DMS153 treated with DMSO at 0.1 percent for 48 hours (cell line): Measurements from ENCODE around the gene NFYB.
"Not testable (repeated sequence)": the region's sequence is repeated elsewhere in the genome, so short reads cannot be mapped to it uniquely, and the experiment has no call there.

Experiments
- DNase-seq: peaks from one replicate; lab custom pipeline; 2025; ENCODE audit not compliant: unreplicated experiment; lab: John Stamatoyannopoulos, UW

NFYB gene

GRCh38 chr12:104115587-104115975 is 22.4 kb downstream of the NFYB start:
- no peak for DNase-seq

DNA sequence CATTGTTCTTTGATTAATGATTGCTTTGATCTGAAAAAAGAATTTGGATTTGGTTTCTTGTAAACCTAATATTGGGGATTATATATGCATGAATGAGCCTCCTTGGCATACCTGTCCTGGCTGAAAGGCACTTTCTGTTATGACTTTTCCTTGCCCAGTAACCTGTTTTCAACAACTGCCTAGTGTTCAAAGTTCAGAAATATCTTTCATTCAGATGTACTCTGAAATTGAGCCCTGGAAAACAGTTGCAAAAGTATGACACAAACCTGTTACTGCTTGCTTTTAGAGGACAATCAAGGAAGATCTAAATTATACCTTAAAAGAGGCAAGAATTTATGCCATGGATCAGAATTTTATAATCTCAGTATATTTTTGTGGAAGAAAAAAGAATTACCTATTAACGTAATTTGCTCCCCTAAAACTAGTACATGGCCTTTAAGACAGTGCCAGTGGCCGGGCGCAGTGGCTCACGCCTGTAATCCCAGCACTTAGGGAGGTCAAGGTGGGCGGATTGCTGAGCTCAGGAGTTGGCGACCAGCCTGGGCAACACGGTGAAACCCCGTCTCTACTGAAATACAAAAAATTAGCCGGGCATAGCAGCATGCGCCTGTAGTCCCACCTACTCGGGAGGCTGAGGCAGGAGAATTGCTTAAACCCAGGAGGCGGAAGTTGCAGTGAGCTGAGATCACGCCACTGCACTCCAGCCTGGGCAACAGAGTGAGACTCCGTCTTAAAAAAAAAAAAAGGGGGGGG is 23.0 kb downstream of the NFYB start:
- not testable (repeated sequence) for DNase-seq

- DNase-seq: no peak
Measured at GRCh38 chr12:104109446-104110271, 28.4 kb downstream of the NFYB start.

- DNase-seq: peak; percentile 72
Measured at GRCh38 chr12:104108755-104109445, 29.1 kb downstream of the NFYB start.

- DNase-seq: no peak
Measured at GRCh38 chr12:104106965-104107364, 31.0 kb downstream of the NFYB start.

DNA sequence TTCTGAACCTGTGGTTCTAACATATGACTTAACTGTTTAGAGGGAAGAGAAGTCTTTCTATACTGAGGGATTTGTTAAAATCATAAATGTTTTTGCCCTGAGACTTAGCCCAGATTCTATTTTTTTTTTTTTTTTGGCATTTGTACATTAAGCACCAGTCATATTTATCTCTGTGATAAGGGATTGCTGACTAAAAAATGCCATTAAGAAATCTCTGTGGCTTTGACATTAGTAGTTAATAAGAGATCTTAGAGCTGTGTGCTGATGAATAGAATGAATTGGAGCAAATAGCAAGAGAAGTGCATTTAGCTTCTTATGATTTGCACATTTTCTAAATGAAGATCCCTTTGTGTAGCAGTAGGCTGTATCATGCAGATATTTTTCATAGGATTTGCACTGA is 32.5 kb downstream of the NFYB start:
- no peak for DNase-seq

GRCh38 chr12:104097954-104098353 is 40.1 kb downstream of the NFYB start:
- DNase-seq: no peak

DNA sequence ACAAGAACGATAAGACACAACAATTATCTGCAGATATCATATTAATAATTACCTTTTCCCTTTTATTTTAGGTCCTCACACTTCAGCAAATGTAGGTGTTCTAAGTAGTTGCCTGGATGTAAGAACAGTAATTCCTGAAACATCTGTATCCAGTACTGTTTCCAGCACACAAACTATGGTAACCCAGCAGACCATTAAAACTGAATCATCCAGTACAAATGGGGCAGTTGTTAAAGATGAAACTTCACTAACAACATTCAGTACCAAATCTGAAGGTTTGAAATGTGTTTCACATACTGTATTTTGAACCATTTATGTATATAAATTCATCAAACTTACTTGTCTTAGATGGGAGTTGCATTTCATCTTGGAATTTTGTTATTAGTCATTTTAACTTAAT is 42.7 kb downstream of the NFYB start:
- no peak for DNase-seq

DNA sequence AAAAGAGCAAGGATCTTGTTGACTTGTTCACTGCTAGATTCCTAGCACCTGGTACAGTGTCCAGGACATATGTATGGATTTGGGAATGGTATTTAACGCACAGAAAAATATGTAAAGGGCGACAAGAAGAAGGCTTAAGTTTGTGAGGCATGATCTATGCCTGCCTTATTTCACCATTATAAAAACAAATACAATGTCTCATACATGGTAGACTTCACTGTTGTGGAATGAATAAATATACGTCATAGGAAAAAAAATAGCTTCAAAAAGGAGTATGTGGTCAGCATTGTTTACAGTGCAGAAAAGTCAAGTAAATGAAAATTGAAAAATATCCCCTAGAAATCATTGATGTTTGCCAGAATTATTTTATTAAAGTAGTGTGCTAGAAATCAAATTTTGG is 43.7 kb downstream of the NFYB start:
- DNase-seq: no peak

DNA sequence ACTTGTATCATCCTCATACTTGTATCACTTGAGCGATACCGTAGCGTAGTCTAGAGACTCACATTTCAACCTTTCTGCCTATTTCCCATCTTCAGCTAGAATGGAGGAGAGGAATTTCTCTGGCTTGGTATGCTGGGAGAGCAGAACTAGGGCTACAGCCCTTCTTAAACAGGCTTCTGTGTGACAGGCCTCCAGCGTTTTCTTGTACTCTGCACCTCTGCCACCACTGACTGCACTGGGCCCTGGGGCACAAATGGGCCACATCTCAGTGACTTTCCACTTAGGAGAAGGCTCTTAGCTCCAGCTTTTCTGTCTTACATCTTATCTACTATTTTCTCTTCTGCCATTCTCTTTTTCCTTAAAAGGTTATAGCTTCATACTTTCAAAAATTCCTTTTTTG is 46.9 kb downstream of the NFYB start:
- no peak for DNase-seq

DNA sequence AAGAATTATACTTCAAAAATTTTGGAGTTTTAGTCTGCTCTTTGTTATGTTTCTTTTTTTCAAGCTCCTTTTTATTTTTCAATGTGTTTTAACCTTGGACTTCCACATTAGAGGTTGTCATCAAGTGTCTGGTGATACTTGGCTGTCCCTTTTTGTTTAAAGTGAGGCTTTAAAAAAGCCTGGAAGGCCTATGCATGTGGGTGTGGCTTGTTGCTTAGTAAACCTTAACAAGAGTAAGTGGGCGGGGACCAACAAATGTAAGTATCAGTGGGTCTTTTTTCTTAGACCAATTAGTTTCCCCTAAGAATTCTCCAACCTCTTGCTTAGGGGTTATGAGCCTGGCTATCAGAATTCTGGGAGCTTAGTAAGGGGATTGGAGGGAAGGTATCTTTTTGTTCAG is 47.3 kb downstream of the NFYB start:
- DNase-seq: no peak

DNA sequence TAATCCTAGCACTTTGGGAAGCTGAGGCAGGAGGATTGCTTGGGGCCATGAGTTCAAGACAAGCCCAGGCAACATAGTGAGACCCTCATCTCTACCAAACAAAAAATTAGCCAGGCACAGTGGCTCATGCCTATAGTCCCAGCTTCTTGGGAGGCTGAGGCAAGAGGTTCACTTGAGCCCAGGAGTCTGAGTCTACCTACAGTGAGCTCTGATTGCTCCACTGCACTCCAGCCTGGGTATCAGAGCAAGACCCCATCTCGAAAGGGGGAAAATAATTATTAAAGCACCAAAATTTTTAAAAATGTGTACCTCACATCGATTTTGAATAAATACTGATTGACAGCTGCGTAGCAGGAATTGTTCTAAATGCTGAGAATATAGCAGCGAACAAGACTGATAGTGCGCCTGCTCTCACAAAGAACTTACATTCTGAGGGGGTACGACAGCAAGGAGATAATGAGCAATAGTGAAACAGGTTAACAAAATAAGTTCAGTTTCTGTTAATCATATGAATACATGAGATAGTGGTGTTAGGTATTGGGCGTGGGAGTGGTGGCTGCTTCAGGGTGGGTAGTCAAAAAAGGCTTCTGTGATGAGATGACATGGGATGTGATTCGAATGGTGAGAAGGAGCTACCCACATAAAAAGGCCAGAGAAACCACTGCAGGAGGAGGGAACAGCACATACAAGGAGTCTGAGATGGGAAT is 54.1 kb downstream of the NFYB start:
- no peak for DNase-seq

DNA sequence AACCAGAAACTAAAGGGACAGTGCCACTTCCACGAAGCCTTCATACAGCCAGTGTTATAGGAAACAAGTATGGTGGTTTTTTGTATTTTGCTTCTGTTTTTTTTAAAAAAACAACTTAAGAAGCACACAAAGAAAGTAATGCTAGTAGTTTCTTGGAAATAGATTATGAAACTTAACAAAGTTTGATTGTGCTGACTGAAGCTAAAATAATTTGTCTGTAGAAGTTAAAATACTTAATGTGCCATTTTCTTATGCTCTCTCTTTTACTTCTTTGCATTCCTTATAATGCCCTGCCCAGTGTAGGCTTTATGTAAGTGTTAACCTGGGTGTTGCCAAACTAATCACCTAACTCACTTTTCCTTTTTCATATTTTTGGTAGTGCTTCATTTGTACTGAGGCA is 57.2 kb downstream of the NFYB start:
- DNase-seq: no peak

DNA sequence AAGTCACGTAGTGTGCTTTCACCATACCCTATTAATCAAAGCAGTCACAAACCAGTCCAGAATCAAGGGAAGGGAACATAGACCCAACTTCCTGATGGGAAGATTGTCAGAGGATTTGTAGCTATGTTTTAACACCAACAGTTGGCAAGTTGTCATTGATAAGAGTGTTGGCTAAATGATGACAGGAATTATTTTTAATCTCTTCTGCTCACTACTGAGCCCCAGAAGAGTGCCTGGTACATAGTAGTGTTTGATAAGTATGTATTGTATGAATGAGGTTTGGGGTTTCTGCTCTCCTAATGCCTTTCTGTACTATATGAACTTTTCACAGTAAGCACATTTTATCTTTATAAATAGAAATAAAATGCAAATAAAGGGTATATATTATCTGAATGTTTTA is 59.0 kb downstream of the NFYB start:
- no peak for DNase-seq

DNA sequence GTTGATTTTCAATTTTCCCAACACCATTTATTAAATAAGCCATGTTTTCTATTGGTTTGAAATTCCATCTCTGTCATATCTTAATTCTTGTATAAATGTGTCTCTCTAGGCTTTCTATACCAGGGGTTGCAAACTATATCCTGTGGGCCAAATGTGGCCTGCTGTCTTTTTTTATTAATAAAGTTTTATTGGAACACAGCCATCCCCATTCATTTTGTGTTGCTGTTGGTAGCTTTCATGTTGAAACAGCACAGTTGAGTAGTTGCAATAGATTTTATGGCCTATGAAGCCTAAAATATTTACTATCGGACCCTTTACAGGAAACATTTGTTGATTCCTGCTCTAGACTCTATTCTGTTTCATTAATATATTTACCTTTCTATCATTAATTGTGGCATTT is 64.3 kb downstream of the NFYB start:
- no peak for DNase-seq

DNA sequence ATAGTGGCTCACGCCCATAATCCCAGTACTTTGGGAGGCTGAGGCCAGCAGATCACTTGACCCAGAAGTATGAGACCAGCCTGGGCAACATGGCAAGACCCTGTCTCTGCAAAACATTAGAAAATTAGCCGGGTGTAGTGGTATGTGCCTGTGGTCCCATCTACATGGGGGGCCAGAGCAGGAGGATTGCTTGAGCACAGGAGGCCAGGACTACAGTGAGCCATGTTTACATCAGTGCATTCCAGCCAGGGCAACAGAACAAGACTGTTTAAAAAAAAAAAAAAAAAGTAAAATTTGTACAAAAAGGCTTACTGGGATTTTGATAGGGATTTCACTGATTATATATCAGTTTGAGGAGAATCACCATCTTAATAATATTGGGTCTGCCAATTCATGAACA is 65.9 kb downstream of the NFYB start:
- no peak for DNase-seq
